Left ventricle myocardium inferior (tissue), 1 donor: ENCODE results near the gene CSNK2A2. TPM values are rescaled to one million over a fixed set of nuclear protein-coding genes. Genes with fewer than 3 reads are reported as not detected.

Source experiments
- DNase-seq: peaks from one replicate; pipeline ENCODE4 v3.0.0-alpha.2; 2020
- H3K27ac ChIP-seq: fragments of 200-600 bp; replicated peaks from 2 replicates; pipeline ENCODE4 v1.8.0; 2021
- H3K27me3 ChIP-seq: fragments of 200-600 bp; 2 replicates; pipeline ENCODE4 v1.8.0; 2021; ENCODE audit warnings: low read depth
- H3K36me3 ChIP-seq: fragments of 200-600 bp; 2 replicates; pipeline ENCODE4 v1.8.0; 2021
- H3K4me1 ChIP-seq: fragments of 200-600 bp; 2 replicates; pipeline ENCODE4 v1.8.0; 2021
- H3K4me3 ChIP-seq: fragments of 200-600 bp; 2 replicates; pipeline ENCODE4 v1.8.0; 2021; ENCODE audit warnings: mild to moderate bottlenecking, moderate library complexity
- H3K9me3 ChIP-seq: fragments of 200-600 bp; replicated peaks from 2 replicates; pipeline ENCODE4 v1.8.0; 2021
- CTCF ChIP-seq: fragments of 200-600 bp; IDR thresholded peaks from 2 replicates; pipeline ENCODE4 v1.8.0; 2021; ENCODE audit warnings: antibody characterized with exemption, mild to moderate bottlenecking, borderline replicate concordance
- intact Hi-C: fragments of 100-400 bp; cut with micrococcal nuclease; formaldehyde crosslinking; loops from one replicate; pipeline ENCODE4 v1.11.0; 2022
- total RNA-seq: library from RNA; stranded (reverse); fragmentation: NEBNext Ultra II Directional; extraction: Animal tissue kit (Norgen Biotek cat#: 25700); gene quantifications from one replicate; pipeline ENCODE4 v1.2.1, GENCODE V29; 2021
- donor health status: DM: no; HTN: yes; CAD: no; lungs with severe emphysema.

The CSNK2A2 gene
- total RNA-seq, 1 donor from 2014 or later, result 31.5 TPM

- H3K27me3 ChIP-seq, result peaks cover 20% of the 10 kb centered on the region
- H3K9me3 ChIP-seq, result no peaks in the 10 kb centered on the region
- TF ChIP-seq CTCF, result no peak
- no peaks in the 10 kb centered on the region for H3K36me3 ChIP-seq
- DNase-seq, result no peak
- intact Hi-C loops, result no loop called here
- H3K4me3 ChIP-seq, result no peak overlapping the region
- H3K27ac ChIP-seq, result no peak overlapping the region
- no peaks in the 10 kb centered on the region for H3K4me1 ChIP-seq
Measured at GRCh38 chr16:58211245-58211644, 13.3 kb upstream of the CSNK2A2 start.

- H3K36me3 ChIP-seq, result no peaks in the 10 kb centered on the region
- no peak for DNase-seq
- H3K9me3 ChIP-seq, result no peaks in the 10 kb centered on the region
- H3K4me1 ChIP-seq, result no peaks in the 10 kb centered on the region
- no peak for TF ChIP-seq CTCF
- no peak overlapping the region for H3K27ac ChIP-seq
- intact Hi-C loops, result no loop called here
- H3K27me3 ChIP-seq, result peaks cover 7% of the 10 kb centered on the region
- H3K4me3 ChIP-seq, result no peak overlapping the region
Measured at GRCh38 chr16:58205276-58206036, 7.5 kb upstream of the CSNK2A2 start.

GRCh38 chr16:58201163-58201562 lies 3.3 kb upstream of the CSNK2A2 start:
- no peaks in the 10 kb centered on the region for H3K9me3 ChIP-seq

GRCh38 chr16:58200004-58200797 lies 2.3 kb upstream of the CSNK2A2 start:
- Histone ChIP-seq H3K27me3 (peaks cover 7% of the 10 kb centered on the region), H3K4me1 (peaks cover 23% of the 10 kb centered on the region), H3K4me3 (no peak overlapping the region), H3K36me3 (peaks cover 11% of the 10 kb centered on the region), H3K27ac (no peak overlapping the region), H3K9me3 (no peaks in the 10 kb centered on the region)
- no peak for DNase-seq
- intact Hi-C loops, result no loop called here
- no peak for TF ChIP-seq CTCF

More at GRCh38 chr16:58201163-58201562, 3.3 kb upstream of the CSNK2A2 start:
- DNase-seq, result no peak
- H3K27me3 ChIP-seq, result peaks cover 7% of the 10 kb centered on the region
- intact Hi-C loops, result no loop called here
- TF ChIP-seq CTCF, result no peak
- H3K4me1 ChIP-seq, result peaks cover 13% of the 10 kb centered on the region
- H3K27ac ChIP-seq, result no peak overlapping the region
- no peak overlapping the region for H3K4me3 ChIP-seq
- peaks cover 2% of the 10 kb centered on the region for H3K36me3 ChIP-seq

- H3K27ac ChIP-seq, result no peak overlapping the region
- H3K36me3 ChIP-seq, result peaks cover 24% of the 10 kb centered on the region
- TF ChIP-seq CTCF, result no peak
- H3K4me1 ChIP-seq, result peaks cover 32% of the 10 kb centered on the region
- intact Hi-C loops, result no loop called here
- no peak for DNase-seq
- H3K27me3 ChIP-seq, result peaks cover 7% of the 10 kb centered on the region
- H3K4me3 ChIP-seq, result no peak overlapping the region
- H3K9me3 ChIP-seq, result no peaks in the 10 kb centered on the region
Measured at GRCh38 chr16:58198803-58199411, 1.0 kb upstream of the CSNK2A2 start.
